G401 (cell line): Measurements from ENCODE around the gene DLK1. TPM values are rescaled to one million over a fixed set of nuclear protein-coding genes. Genes with fewer than 3 reads are reported as not detected.

Source experiments
- DNase-seq: peaks from one replicate; pipeline ENCODE4 v3.0.0-alpha.2; 2015; ENCODE audit warnings: low spot score
- in situ Hi-C: cut with HindIII; loops from 2 replicates; pipeline ENCODE4 v1.10.0; 2016; ENCODE audit warnings: low sequenced_read_pairs, mixed read lengths
- total RNA-seq: library from RNA; depleted of rRNA; stranded (reverse); fragments of >200 nt; shearing (Covaris generic); gene quantifications from 2 replicates; pipeline ENCODE4 v1.2.3, GENCODE V29; 2014

Gene DLK1
- total RNA-seq, 1 experiment from 2014 or later: 6.1 TPM

- in situ Hi-C loops: no loop called here
- DNase-seq: no peak
Observed at GRCh38 chr14:100710826-100711462, 15.7 kb upstream of the DLK1 start.

GRCh38 chr14:100711493-100711892 lies 15.2 kb upstream of the DLK1 start:
- no peak for DNase-seq
- in situ Hi-C loops: no loop called here

GRCh38 chr14:100712490-100712889 lies 14.2 kb upstream of the DLK1 start:
- in situ Hi-C loops: no loop called here

GRCh38 chr14:100713705-100714104 lies 13.0 kb upstream of the DLK1 start:
- DNase-seq: no peak
- in situ Hi-C loops: no loop called here

More at GRCh38 chr14:100712490-100712889, 14.2 kb upstream of the DLK1 start:
- DNase-seq: no peak

GRCh38 chr14:100714258-100714892 lies 12.3 kb upstream of the DLK1 start:
- in situ Hi-C loops: no loop called here

GRCh38 chr14:100715332-100715731 lies 11.4 kb upstream of the DLK1 start:
- in situ Hi-C loops: no loop called here
- no peak for DNase-seq

More at GRCh38 chr14:100714258-100714892, 12.3 kb upstream of the DLK1 start:
- no peak for DNase-seq

DNA sequence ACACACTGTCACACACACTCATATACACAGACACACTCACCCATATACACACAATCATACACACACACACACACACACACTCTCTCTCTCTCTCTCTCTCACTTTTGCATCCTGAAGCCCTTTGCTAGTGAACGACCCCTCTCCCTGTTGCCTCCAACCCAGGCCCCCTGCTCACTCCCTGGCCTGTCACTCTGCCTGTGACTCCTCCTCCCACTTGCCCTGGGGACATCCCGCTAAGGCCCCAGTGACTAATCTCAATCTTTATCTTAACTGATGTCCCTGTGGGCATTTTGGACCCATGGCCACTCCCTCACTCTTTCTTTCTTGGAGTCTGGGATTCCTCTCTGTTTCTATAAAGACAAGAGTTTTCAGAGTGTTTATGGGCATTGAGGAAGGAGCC lies 10.9 kb upstream of the DLK1 start:
- in situ Hi-C loops: no loop called here
- DNase-seq: no peak

DNA sequence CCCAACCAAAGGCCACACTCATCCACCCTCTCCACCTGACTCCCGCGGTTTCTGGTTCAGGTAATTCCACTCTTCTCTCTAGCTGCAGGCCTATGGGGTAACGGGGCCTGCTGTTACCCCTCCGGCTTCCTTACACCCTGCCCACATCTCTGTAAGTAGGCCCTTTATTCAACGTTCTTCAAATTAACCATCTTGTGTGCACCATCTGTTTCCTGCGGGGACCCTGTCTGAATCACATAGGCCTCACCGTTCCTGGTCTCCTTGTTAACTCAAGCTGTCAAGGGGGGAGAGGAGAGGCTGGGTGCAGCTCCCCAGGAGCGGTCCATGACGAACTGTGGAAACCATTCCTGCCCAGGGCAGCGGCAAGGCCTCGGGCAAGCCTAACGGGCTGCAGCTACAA lies 9.3 kb upstream of the DLK1 start:
- in situ Hi-C loops: no loop called here
- no peak for DNase-seq

GRCh38 chr14:100719976-100720520 lies 6.6 kb upstream of the DLK1 start:
- in situ Hi-C loops: no loop called here
- DNase-seq: no peak

DNA sequence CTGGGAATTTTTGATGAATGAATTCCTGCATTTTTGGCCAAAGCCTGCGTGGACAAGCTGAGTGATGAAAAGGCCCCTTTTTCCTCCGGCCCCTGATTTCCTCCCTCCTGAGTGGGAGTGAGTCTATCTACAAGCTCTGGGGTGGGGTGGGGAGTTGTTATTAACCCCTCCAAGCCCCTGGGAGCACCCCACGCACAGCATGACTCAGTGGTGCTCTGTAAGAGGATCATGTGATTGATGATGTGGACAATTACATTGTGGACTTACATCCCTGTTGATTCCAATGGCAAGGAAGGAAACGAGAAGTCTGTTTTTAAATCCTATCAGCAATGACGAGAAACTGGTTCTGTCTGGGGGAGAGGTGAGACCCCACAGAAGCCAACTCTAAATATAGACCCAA lies 5.1 kb upstream of the DLK1 start:
- DNase-seq: no peak
- in situ Hi-C loops: no loop called here

GRCh38 chr14:100722367-100722766 lies 4.3 kb upstream of the DLK1 start:
- no peak for DNase-seq
- in situ Hi-C loops: no loop called here

DNA sequence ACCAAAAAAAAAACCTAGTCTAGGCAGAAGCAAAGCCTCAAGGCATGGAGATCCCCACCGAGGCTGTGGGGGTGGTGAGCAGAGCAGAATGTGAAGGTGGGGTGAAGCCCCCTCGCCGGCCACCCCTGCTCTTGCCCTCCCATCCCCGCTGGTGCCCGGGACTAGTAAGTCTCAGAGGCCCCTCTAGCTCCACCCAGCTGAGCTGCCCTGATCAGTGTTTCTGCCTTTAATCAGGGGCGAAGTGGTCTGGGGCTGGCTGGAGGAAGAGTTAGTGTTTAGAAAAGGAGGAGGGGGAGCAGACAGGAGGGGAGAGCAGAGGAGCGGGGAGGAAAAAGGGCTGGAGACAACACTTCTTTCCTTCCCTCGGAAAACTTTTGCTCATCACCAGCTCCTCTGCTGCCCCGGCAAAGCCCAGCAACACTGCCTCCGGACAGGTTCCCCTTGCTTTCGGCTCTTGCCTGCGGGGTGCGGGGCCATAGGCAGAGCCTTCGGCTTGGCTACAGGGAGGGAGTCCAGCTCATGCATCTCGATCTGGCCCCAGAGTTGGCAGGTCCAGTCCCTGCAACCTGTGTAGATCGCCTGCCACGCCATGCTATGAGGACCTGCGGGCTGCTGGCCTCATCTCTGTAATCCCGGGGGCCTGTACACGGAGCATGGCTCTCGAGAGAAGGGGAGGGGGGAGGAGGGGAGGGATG lies 3.4 kb upstream of the DLK1 start:
- in situ Hi-C loops: no loop called here
- no peak for DNase-seq

- in situ Hi-C loops: no loop called here
Observed at GRCh38 chr14:100723830-100724437, 2.8 kb upstream of the DLK1 start.

GRCh38 chr14:100724536-100724935 lies 2.2 kb upstream of the DLK1 start:
- in situ Hi-C loops: no loop called here
- no peak for DNase-seq

More at GRCh38 chr14:100723830-100724437, 2.8 kb upstream of the DLK1 start:
- no peak for DNase-seq

GRCh38 chr14:100725587-100726387 lies 905 bp upstream of the DLK1 start:
- in situ Hi-C loops: no loop called here
- no peak for DNase-seq

DNA sequence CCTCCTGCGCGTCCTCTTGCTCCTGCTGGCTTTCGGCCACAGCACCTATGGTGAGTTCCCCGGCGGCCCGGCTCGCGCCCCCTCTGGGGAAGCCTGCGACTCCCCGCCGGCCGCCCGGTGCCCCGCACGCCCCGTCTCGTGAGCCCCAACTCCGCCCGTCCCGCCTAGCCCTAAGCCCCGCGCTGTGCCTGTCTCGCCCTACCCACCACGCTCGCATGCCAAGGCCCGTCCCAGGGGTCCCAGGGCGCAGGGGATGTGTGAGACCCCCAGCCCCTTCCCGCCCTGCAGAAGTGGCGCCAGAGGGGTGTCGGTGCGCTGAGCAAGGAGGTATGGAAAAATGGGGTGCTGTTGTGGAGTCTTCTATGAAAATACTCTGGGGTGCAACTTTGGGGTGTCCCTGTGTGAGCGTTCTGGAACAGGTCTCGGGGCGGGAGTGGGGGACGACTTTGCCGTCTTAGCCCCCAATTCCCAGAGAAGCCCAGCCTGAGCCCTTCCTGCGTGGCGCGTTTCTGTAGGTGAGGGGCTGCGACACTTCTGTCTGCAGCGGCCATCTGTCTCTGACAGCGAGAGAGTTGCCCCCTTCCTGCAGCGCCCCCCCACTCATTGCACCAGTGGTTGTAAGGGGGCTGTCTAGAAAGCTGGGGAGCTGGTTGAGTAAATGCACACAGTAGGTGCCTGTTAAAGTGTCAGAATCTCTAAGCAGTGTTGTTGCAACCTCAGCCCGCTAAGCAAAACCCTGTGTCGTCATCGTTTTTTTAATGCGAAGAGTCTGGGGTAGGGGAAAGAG lies 587 bp downstream of the DLK1 start:
- in situ Hi-C loops: no loop called here
- no peak for DNase-seq

GRCh38 chr14:100727873-100728240 lies 1.2 kb downstream of the DLK1 start:
- no peak for DNase-seq
- in situ Hi-C loops: no loop called here

DNA sequence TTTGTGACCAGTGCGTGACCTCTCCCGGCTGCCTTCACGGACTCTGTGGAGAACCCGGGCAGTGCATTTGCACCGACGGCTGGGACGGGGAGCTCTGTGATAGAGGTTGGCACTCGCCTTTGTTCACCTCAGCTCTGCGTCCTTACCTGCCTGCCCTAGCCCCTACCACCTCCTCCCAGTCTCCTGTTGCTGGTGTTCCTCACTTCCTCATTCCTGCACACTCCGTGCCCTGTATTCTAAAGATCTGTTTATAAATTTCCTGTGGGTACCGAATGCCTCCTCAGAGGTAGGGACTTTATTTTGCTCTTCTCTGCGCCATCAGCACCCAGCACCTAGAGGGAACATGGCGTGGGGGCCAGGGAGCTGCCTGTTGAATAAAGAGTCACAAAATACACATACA lies 2.3 kb downstream of the DLK1 start:
- no peak for DNase-seq
- in situ Hi-C loops: no loop called here
